PC-3 (cell line): ENCODE measurements around the gene FLNA.

Source experiments
- CTCF ChIP-seq: fragments of 300-600 bp; sonication (generic); conservative IDR thresholded peaks from 2 replicates; pipeline ENCODE4 v1.5.1; 2017; ENCODE audit warnings: antibody characterized with exemption, low read depth, mild to moderate bottlenecking, low read length
- EZH2 ChIP-seq: fragments of 300-600 bp; sonication (generic); IDR thresholded peaks from one replicate; pipeline ENCODE4 v1.6.1; 2017; ENCODE audit warnings: antibody characterized with exemption, mild to moderate bottlenecking, low read length; ENCODE audit not compliant: unreplicated experiment

GRCh38 chrX:154378059-154378798 lies 3.8 kb upstream of the FLNA start:
- no peak for TF ChIP-seq CTCF
- TF ChIP-seq EZH2: no peak
